SK-N-MC (cell line): ENCODE results near the gene MAGI2.
"Not testable (repeated sequence)": the region's sequence is repeated elsewhere in the genome, so short reads cannot be mapped to it uniquely, and the experiment has no call there.

Experiments
- DNase-seq: peaks from one replicate; pipeline ENCODE4 v3.0.0-alpha.2; 2011; ENCODE audit warnings: low read depth, low spot score
- H3K27ac ChIP-seq: fragments of 200-600 bp; sonication (generic); 2 replicates; pipeline ENCODE4 v1.5.1; 2016; ENCODE audit warnings: mixed run types
- H3K36me3 ChIP-seq: fragments of 200-600 bp; sonication (generic); 2 replicates; pipeline ENCODE4 v1.6.1; 2017; ENCODE audit warnings: antibody characterized with exemption, low read length, mixed read lengths; ENCODE audit not compliant: insufficient read depth
- H3K4me3 ChIP-seq: fragments of 200-600 bp; sonication (generic); 2 replicates; pipeline ENCODE4 v1.5.1; 2016
- H3K9ac ChIP-seq: fragments of 200-600 bp; sonication (generic); 2 replicates; pipeline ENCODE4 v1.8.0; 2017; ENCODE audit warnings: mixed run types, mixed read lengths; ENCODE audit not compliant: insufficient read length
- H3K9me3 ChIP-seq: fragments of 200-600 bp; sonication (generic); 2 replicates; pipeline ENCODE4 v1.6.1; 2017; ENCODE audit warnings: low read depth, mild to moderate bottlenecking, antibody characterized with exemption, low read length, moderate library complexity, mixed read lengths
- EZH2 ChIP-seq: fragments of 200-600 bp; sonication (generic); IDR thresholded peaks from one replicate; pipeline ENCODE4 v1.6.1; 2017; ENCODE audit warnings: antibody characterized with exemption
- FOXP2 ChIP-seq: optimal IDR thresholded peaks from 2 replicates; pipeline ENCODE3; 2011; ENCODE audit warnings: mild to moderate bottlenecking, moderate library complexity; ENCODE audit not compliant: insufficient read depth; ENCODE audit errors: extremely low read length, control extremely low read depth
- POLR2AphosphoS5 ChIP-seq: IDR thresholded peaks from 2 replicates; pipeline ENCODE4 v1.6.1; 2012; ENCODE audit warnings: mild to moderate bottlenecking, low read depth, low read length, borderline replicate concordance

Gene MAGI2

DNA sequence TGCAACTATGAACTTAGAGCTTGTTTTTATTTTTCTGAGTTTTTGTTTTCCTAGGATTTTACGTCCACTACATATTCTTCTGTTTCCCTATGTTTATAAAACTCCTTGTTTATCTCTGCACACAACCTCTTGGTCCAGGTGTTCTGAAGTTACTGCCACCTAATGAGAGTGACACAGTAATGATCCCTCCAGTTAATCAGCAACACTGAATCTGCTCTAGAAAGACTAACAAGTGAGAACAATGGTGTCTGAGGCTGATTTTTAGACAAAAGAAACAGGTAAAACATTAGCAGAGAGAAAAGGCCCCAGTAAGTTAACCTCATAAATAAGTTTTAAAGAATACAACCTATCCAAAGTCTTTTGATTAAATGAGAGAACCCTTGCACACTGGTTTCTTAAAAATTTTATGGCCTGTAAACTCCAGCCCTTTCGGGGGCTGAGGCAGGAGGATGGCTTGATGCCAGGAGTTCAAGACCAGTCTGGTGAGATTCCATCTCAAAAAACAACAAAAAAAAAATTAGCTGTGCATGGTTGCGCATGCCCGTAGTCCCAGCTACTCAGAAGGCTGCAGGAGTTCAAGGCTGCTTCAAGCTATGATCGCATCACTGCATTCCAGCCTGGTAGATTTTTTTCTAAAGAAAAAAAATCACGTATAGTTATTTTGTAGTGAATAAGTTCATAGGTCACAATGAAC is 397.6 kb downstream of the MAGI2 start:
- DNase-seq: no peak
- no peaks in the 10 kb centered on the region for H3K9me3 ChIP-seq
- TF ChIP-seq POLR2AphosphoS5: no peak
- no peak for TF ChIP-seq EZH2
- no peak for TF ChIP-seq FOXP2
- no peak overlapping the region for H3K27ac ChIP-seq
- no peaks in the 10 kb centered on the region for H3K36me3 ChIP-seq
- no peak overlapping the region for H3K9ac ChIP-seq
- no peak overlapping the region for H3K4me3 ChIP-seq

DNA sequence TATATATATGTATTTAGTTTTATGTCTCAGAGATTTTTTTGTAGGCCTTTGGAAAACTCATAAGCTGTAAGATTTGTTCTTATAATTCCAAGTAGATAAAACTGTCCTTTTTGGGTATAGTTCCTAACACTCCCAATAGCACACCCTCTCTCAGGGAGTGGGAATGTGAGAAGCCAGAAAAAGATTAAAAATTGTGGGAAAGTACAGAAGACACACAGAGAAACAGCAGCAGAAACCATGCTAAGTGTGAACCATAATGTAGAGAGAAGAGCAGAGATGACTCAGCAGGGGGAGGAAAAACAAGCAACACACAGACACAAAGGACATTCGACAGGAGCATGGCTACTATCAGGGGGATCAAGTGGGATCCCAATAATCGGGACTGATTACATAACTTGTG is 401.6 kb downstream of the MAGI2 start:
- no peak for DNase-seq
- Histone ChIP-seq H3K4me3 (no peak overlapping the region), H3K36me3 (no peaks in the 10 kb centered on the region), H3K27ac (no peak overlapping the region), H3K9ac (no peak overlapping the region), H3K9me3 (no peaks in the 10 kb centered on the region)
- TF ChIP-seq FOXP2 (no peak), POLR2AphosphoS5 (no peak), EZH2 (no peak)

DNA sequence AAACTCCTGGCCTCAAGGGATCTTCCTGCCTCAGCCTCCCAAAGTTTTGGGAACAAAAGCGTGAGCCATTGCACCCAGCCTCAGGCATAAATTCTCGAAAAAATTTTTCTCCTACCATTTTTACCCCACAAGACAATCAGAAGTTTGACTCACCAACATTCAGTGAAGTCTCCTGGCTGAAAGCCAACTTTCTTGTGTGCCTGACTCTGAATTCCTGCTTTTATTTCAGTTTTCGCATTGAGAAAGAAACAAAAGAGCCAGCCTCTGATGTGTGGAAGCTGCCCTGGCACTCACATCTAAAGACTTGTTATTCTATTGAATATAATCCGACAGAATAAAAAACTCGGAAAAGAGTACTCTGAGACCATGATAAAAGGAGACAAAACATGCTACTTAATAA is 402.9 kb downstream of the MAGI2 start:
- TF ChIP-seq FOXP2 (no peak), EZH2 (no peak), POLR2AphosphoS5 (no peak)
- Histone ChIP-seq H3K36me3 (no peaks in the 10 kb centered on the region), H3K27ac (no peak overlapping the region), H3K9me3 (no peaks in the 10 kb centered on the region), H3K9ac (no peak overlapping the region), H3K4me3 (no peak overlapping the region)
- DNase-seq: no peak

DNA sequence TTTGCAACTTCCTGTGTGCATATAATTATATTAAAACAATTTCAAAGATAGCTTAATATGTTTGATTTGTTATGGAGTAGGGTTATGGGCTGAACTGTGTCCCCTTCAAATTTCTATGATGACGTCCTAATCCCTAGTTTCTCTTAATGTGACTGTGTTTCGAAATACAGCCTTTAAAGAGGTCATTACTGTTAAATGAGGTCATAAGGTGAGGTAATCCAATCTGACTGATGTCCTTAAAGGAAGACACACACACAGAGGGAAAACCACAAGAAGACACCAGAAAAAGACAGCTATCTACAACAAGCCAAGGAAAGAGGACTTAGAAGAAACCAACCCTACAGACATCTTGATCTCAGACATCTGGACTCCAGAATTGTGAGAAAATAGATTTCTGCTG is 407.4 kb downstream of the MAGI2 start:
- Histone ChIP-seq H3K9ac (no peak overlapping the region), H3K36me3 (no peaks in the 10 kb centered on the region), H3K4me3 (no peak overlapping the region), H3K27ac (no peak overlapping the region), H3K9me3 (no peaks in the 10 kb centered on the region)
- no peak for TF ChIP-seq FOXP2
- TF ChIP-seq EZH2: no peak
- no peak for TF ChIP-seq POLR2AphosphoS5
- DNase-seq: no peak

DNA sequence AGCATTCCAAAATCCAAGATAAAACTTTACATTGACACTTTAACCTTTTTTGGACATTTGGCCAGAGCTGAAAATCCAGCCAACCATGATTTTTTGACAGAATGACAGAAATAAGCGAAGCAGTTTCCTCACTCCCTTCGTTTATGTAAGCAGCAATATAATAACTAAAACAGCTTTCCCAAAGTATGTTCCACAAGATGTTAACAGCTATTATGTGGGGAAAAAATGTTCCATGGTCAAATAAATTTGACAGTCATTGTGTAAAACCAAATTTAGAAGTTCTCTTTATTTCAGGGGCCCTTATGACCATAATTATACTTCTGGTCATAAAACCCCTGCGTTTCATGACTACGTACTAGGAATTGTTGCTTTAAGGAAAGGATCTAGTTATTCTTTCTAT is 416.5 kb downstream of the MAGI2 start:
- DNase-seq: no peak
- Histone ChIP-seq H3K9me3 (no peaks in the 10 kb centered on the region), H3K4me3 (no peak overlapping the region), H3K27ac (no peak overlapping the region), H3K9ac (no peak overlapping the region), H3K36me3 (no peaks in the 10 kb centered on the region)
- no peak for TF ChIP-seq EZH2
- TF ChIP-seq FOXP2: no peak
- TF ChIP-seq POLR2AphosphoS5: no peak

DNA sequence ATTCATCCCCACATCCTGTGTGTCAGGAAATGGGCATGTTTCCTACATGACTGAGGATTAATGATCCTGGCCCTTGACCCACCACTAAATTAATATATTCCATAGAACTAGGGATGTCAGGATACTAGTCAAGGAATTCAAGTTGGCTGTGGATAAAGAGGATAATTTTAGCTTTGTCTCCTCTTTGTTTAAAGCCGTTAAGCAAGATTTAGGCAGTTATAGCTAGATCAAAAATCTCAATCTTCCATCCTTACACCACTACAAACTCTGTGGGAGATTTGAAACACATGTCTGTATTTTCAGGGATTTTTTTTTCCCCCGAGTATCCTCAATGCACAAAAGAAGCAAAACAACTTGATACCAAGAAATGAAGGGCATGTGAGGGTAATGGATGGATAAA is 417.1 kb downstream of the MAGI2 start:
- no peaks in the 10 kb centered on the region for H3K36me3 ChIP-seq
- no peak for DNase-seq
- no peaks in the 10 kb centered on the region for H3K9me3 ChIP-seq
- H3K27ac ChIP-seq: no peak overlapping the region
- no peak for TF ChIP-seq POLR2AphosphoS5
- H3K9ac ChIP-seq: no peak overlapping the region
- no peak overlapping the region for H3K4me3 ChIP-seq

DNA sequence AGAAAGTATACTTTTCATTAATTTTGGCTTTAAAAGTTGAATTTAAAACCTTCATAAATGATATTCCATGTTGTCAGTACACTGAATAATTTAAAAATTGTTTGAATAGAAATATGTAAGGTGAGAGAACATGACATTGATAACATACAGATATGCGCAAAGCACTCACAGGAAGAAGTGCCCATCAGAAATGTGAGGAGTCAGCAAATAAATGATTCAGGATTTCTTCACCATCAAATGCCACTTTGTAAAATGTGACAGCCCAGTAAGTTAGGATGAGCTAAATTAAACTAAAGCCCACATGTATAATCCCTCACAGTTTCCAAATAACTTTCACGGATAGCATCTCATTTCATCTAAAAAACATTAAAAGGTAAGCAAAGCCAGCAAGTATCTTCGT is 417.6 kb downstream of the MAGI2 start:
- H3K36me3 ChIP-seq: no peaks in the 10 kb centered on the region
- no peak for DNase-seq

DNA sequence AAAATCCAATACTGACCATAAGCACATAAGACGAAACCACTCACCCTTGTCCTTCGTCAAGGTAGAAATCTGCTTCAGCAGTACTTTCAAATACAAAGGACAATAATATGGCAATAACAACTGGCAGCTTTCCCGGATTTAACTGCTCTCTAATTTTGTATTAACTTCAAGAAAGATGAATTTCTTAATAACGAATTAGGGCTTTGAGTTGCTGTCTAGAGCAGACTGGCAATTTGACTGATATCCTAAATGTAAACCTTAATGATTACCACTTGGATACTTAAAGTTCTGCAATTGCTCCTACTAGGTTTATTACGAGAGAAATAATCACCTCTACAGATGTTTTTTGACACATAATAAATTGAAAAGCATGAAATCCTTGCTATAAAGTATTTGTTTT is 418.7 kb downstream of the MAGI2 start:
- no peak for DNase-seq

More for the DNA sequence above, 417.6 kb downstream of the MAGI2 start:
- Histone ChIP-seq H3K27ac (no peak overlapping the region), H3K4me3 (no peak overlapping the region), H3K9me3 (no peaks in the 10 kb centered on the region), H3K9ac (no peak overlapping the region)
- TF ChIP-seq EZH2: no peak
- no peak for TF ChIP-seq FOXP2
- TF ChIP-seq POLR2AphosphoS5: no peak

DNA sequence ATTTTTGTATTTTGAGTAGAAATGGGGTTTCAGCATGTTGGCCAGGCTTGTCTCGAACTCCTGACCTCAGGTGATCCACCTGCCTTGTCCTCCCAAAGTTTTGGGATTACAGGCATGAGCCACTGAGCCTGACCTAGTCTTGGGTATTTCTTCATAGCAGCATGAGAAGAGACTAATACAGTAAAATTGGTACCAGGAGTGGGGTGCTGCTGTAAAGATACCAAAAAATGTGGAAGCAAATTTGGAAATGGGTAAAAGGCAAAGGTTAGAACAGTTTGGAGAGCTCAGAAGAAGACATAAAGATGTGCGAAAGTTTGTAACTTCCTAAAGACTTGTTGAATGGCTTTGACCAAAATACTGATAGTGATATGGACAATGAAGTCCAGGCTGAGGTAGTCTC is 433.8 kb downstream of the MAGI2 start:
- not testable (repeated sequence) for DNase-seq, H3K9ac ChIP-seq, H3K4me3 ChIP-seq, H3K9me3 ChIP-seq, H3K36me3 ChIP-seq, H3K27ac ChIP-seq

More for the DNA sequence above, 418.7 kb downstream of the MAGI2 start:
- Histone ChIP-seq H3K4me3 (no peak overlapping the region), H3K27ac (no peak overlapping the region), H3K9ac (no peak overlapping the region), H3K9me3 (no peaks in the 10 kb centered on the region), H3K36me3 (no peaks in the 10 kb centered on the region)
- TF ChIP-seq FOXP2: no peak
- TF ChIP-seq EZH2: no peak
